Esophagus muscularis mucosa (tissue), 4 donors: ENCODE measurements around the gene MUS81. TPM values are rescaled to one million over a fixed set of nuclear protein-coding genes. Genes with fewer than 3 reads are reported as not detected.

Experiments used
- DNase-seq: peaks from one replicate; pipeline ENCODE4 v3.0.0-alpha.2; 2017; ENCODE audit errors: extremely low spot score
- H3K27ac ChIP-seq, 4 donors: fragments of 200-600 bp; sonication (generic); replicated peaks in 1 of 4; 1 replicate in 3 of 4; 2 replicates in 1 of 4; pipeline ENCODE4 v1.5.1; 2016 to 2019; ENCODE audit warnings: mild to moderate bottlenecking in 1 of 4
- H3K27me3 ChIP-seq, 4 donors: fragments of 200-600 bp; sonication (generic); one replicate each; pipeline versions ENCODE4 v1.5.1 to v1.6.0; 2016 to 2019
- H3K36me3 ChIP-seq, 4 donors: fragments of 200-600 bp; sonication (generic); one replicate each; pipeline ENCODE4 v1.5.1; 2016 to 2019
- H3K4me1 ChIP-seq, 4 donors: fragments of 200-600 bp; sonication (generic); one replicate each; pipeline ENCODE4 v1.5.1; 2016 to 2019
- H3K4me3 ChIP-seq, 4 donors: fragments of 200-600 bp; sonication (generic); 1 replicate in 2 of 4; 2 replicates in 2 of 4; pipeline ENCODE4 v1.5.1; 2016 to 2019; ENCODE audit warnings: mild to moderate bottlenecking in 4 of 4, moderate library complexity in 1 of 4
- H3K9me3 ChIP-seq, 4 donors: fragments of 200-600 bp; sonication (generic); 1 replicate in 3 of 4; 2 replicates in 1 of 4; pipeline ENCODE4 v1.5.1; 2016 to 2019
- CTCF ChIP-seq, 3 experiments: fragments of 200-600 bp in 2 of 3; fragments of 450-650 bp in 1 of 3; sonication (generic) in 2 of 3; IDR thresholded peaks; one replicate each; pipeline ENCODE4 v1.5.1; 2017 to 2019; ENCODE audit warnings: antibody characterized with exemption in 3 of 3, mild to moderate bottlenecking in 2 of 3, moderate library complexity in 1 of 3
- EP300 ChIP-seq: sonication (generic); formaldehyde crosslinking; IDR thresholded peaks from one replicate; pipeline ENCODE4 v1.6.1; 2017; ENCODE audit warnings: antibody characterized with exemption
- POLR2A ChIP-seq: fragments of 450-650 bp; IDR thresholded peaks from one replicate; pipeline ENCODE4 v1.6.1; 2017; ENCODE audit warnings: antibody characterized with exemption, moderate library complexity, mild to moderate bottlenecking, low read depth
- POLR2AphosphoS5 ChIP-seq, 2 donors: sonication (generic); formaldehyde crosslinking; IDR thresholded peaks; one replicate each; pipeline ENCODE4 v1.6.1; 2017; ENCODE audit warnings: antibody characterized with exemption in 2 of 2
- WGBS: methylation state at CpG from one replicate; pipeline ENCODE4 v1.1.5; 2018; 5-methylcytosine and 5-hydroxymethylcytosine counted together
- intact Hi-C: fragments of 100-400 bp; cut with DNase I; formaldehyde crosslinking; loops from one replicate; pipeline ENCODE4 v1.15.1; 2023
- total RNA-seq, 4 donors: library from RNA; depleted of rRNA; stranded (reverse); fragments of >200 nt; gene quantifications; one replicate each; pipeline versions ENCODE4 v1.1.0 to v1.2.1, GENCODE V29; 2016

Gene MUS81
- total RNA-seq, 4 donors from 2014 or later = 42.2 to 74.2 (median 58.3) TPM

GRCh38 chr11:65854852-65855837, 5.1 kb upstream of the MUS81 start:
- 78% methylated on average over 11 of the region's 15 CpGs for WGBS
- peak overlapping the region in 1 of 4 donors; percentile 100 for H3K27ac ChIP-seq
- H3K36me3 ChIP-seq = peaks cover 22 to 65% (median 60%) of the 10 kb centered on the region in 4 donors
- no peak overlapping the region for H3K4me3 ChIP-seq
- TF ChIP-seq POLR2A (no peak), EP300 (no peak), POLR2AphosphoS5 (IDR thresholded peaks at IDR 0.05) (no peak), CTCF (IDR thresholded peaks at IDR 0.05) (no peak)
- peaks cover 0 to 9% (median 3%) of the 10 kb centered on the region in 4 donors for H3K9me3 ChIP-seq
- no peaks in the 10 kb centered on the region for H3K27me3 ChIP-seq
- DNase-seq = no peak
- peaks cover 25 to 60% (median 52%) of the 10 kb centered on the region in 4 donors for H3K4me1 ChIP-seq
- intact Hi-C loops = no loop called here

GRCh38 chr11:65855927-65856363, 4.3 kb upstream of the MUS81 start:
- Histone ChIP-seq H3K27ac (peak overlapping the region in 2 of 4 donors; percentile 98 to 100), H3K4me1 (peaks cover 25 to 61% (median 54%) of the 10 kb centered on the region in 4 donors), H3K27me3 (no peaks in the 10 kb centered on the region), H3K36me3 (peaks cover 22 to 59% (median 53%) of the 10 kb centered on the region in 4 donors), H3K4me3 (peak overlapping the region; percentile 98 to 100 (median 99)), H3K9me3 (peaks cover 0 to 8% (median 3%) of the 10 kb centered on the region in 4 donors)
- 77% methylated on average over 15 of the region's 15 CpGs for WGBS
- no peak for DNase-seq
- no peak for TF ChIP-seq EP300
- TF ChIP-seq POLR2A = no peak
- intact Hi-C loops = no loop called here

- Histone ChIP-seq H3K4me1 (peaks cover 34 to 70% (median 64%) of the 10 kb centered on the region in 4 donors), H3K27me3 (no peaks in the 10 kb centered on the region)
Observed at GRCh38 chr11:65856689-65857499, 3.3 kb upstream of the MUS81 start.

GRCh38 chr11:65857500-65857852, 2.8 kb upstream of the MUS81 start:
- H3K4me1 ChIP-seq = peaks cover 40 to 75% (median 67%) of the 10 kb centered on the region in 4 donors
- intact Hi-C loops = no loop called here
- H3K9me3 ChIP-seq = no peaks in the 10 kb centered on the region

More at GRCh38 chr11:65856689-65857499, 3.3 kb upstream of the MUS81 start:
- H3K9me3 ChIP-seq = no peaks in the 10 kb centered on the region
- peaks cover 22 to 56% (median 47%) of the 10 kb centered on the region in 4 donors for H3K36me3 ChIP-seq
- peak overlapping the region; percentile 98 to 100 (median 99) for H3K4me3 ChIP-seq
- peak overlapping the region; percentile 98 to 100 (median 98) for H3K27ac ChIP-seq
- 5% methylated on average over 26 of the region's 57 CpGs for WGBS
- intact Hi-C loops = no loop called here
- DNase-seq = peak; percentile 96
- peak; percentile 78 for TF ChIP-seq POLR2A
- peak; percentile 72 for TF ChIP-seq EP300
- TF ChIP-seq CTCF (IDR thresholded peaks at IDR 0.05) = no peak
- TF ChIP-seq POLR2AphosphoS5 (IDR thresholded peaks at IDR 0.05) = peak; percentile 84 to 90

More at GRCh38 chr11:65857500-65857852, 2.8 kb upstream of the MUS81 start:
- no peak for DNase-seq
- H3K27ac ChIP-seq = peak overlapping the region; percentile 98 to 100 (median 98)
- TF ChIP-seq POLR2AphosphoS5 (IDR thresholded peaks at IDR 0.05) (no peak), EP300 (no peak), CTCF (IDR thresholded peaks at IDR 0.05) (no peak), POLR2A (no peak)
- 0% methylated on average over 2 of the region's 49 CpGs for WGBS
- peak overlapping the region; percentile 98 to 100 (median 99) for H3K4me3 ChIP-seq
- peaks cover 25 to 56% (median 47%) of the 10 kb centered on the region in 4 donors for H3K36me3 ChIP-seq
- H3K27me3 ChIP-seq = no peaks in the 10 kb centered on the region
